GM18511 (cell line): Measurements from ENCODE around the gene TMC2.
A peak's percentile ranks its signal among the peaks of the same experiment; 100 is the strongest.

ENCODE experiments used
- ATAC-seq: cut with Tn5 transposase; IDR thresholded peaks from one replicate; pipeline ENCODE4 v1.9.1; 2021; ENCODE audit warnings: mild to moderate bottlenecking, moderate library complexity; ENCODE audit not compliant: unreplicated experiment

The TMC2 gene

GRCh38 chr20:2619337-2619736 lies 83.0 kb downstream of the TMC2 start:
- no peak for ATAC-seq

GRCh38 chr20:2619961-2620595 lies 83.7 kb downstream of the TMC2 start:
- no peak for ATAC-seq

- no peak for ATAC-seq
These were observed 87.8 kb downstream of the TMC2 start for GRCh38 chr20:2624190-2624589.

- ATAC-seq, result no peak
These were observed 88.7 kb downstream of the TMC2 start for GRCh38 chr20:2625062-2625461.

GRCh38 chr20:2626853-2627541 lies 90.6 kb downstream of the TMC2 start:
- ATAC-seq, result no peak

GRCh38 chr20:2631228-2631627 lies 94.9 kb downstream of the TMC2 start:
- no peak for ATAC-seq

GRCh38 chr20:2633381-2633780 lies 97.0 kb downstream of the TMC2 start:
- no peak for ATAC-seq

GRCh38 chr20:2637246-2637645 lies 100.9 kb downstream of the TMC2 start:
- ATAC-seq, result no peak

GRCh38 chr20:2640260-2640659 lies 103.9 kb downstream of the TMC2 start:
- no peak for ATAC-seq

- ATAC-seq, result no peak
These were observed 104.5 kb downstream of the TMC2 start for GRCh38 chr20:2640899-2641298.

GRCh38 chr20:2643708-2644107 lies 107.3 kb downstream of the TMC2 start:
- no peak for ATAC-seq

GRCh38 chr20:2651772-2652723 lies 115.7 kb downstream of the TMC2 start, which contains the start of gene NOP56:
NOP56 (plus strand) TSS chr20:2652632; CDS start chr20:2652661, 29 bp downstream.
- ATAC-seq, result peak; percentile 89

GRCh38 chr20:2652724-2653555 lies 116.6 kb downstream of the TMC2 start:
- peak; percentile 48 for ATAC-seq

GRCh38 chr20:2653556-2654383 lies 117.4 kb downstream of the TMC2 start:
- no peak for ATAC-seq

GRCh38 chr20:2654384-2654822 lies 118.0 kb downstream of the TMC2 start:
- no peak for ATAC-seq

- ATAC-seq, result no peak
These were observed 118.5 kb downstream of the TMC2 start for GRCh38 chr20:2654831-2655230.

- ATAC-seq, result no peak
These were observed 119.2 kb downstream of the TMC2 start for GRCh38 chr20:2655331-2656116.

- ATAC-seq, result no peak
These were observed 120.2 kb downstream of the TMC2 start for GRCh38 chr20:2656471-2657117.
